Loucy (cell line): ENCODE data around the gene RAB8A.

Experiments used
- H2AFZ ChIP-seq: fragments of 200-600 bp; sonication (generic); 2 replicates; pipeline ENCODE4 v1.6.0; 2016; ENCODE audit warnings: antibody characterized with exemption, mild to moderate bottlenecking, low read length, moderate library complexity
- H3F3A ChIP-seq: fragments of 200-600 bp; 2 replicates; pipeline ENCODE4 v1.6.0; 2016; ENCODE audit warnings: antibody characterized with exemption, low read depth, mild to moderate bottlenecking
- H3K27me3 ChIP-seq: fragments of 200-600 bp; sonication (generic); 2 replicates; pipeline ENCODE4 v1.6.1; 2014; ENCODE audit warnings: low read length, mild to moderate bottlenecking; ENCODE audit not compliant: insufficient read depth, poor library complexity, severe bottlenecking
- H3K36me3 ChIP-seq: fragments of 200-600 bp; sonication (generic); 2 replicates; pipeline ENCODE4 v1.6.1; 2016; ENCODE audit warnings: low read length; ENCODE audit not compliant: insufficient read depth
- H3K4me1 ChIP-seq: fragments of 200-600 bp; sonication (generic); 2 replicates; pipeline ENCODE4 v1.5.1; 2014; ENCODE audit warnings: low read length, mild to moderate bottlenecking; ENCODE audit not compliant: insufficient read depth, poor library complexity, severe bottlenecking
- H3K4me2 ChIP-seq: fragments of 200-600 bp; sonication (generic); 2 replicates; pipeline ENCODE4 v1.6.0; 2014; ENCODE audit warnings: antibody characterized with exemption, low read length, low read depth, mild to moderate bottlenecking; ENCODE audit not compliant: poor library complexity, severe bottlenecking
- H3K4me3 ChIP-seq: fragments of 200-600 bp; sonication (generic); 2 replicates; pipeline ENCODE4 v1.5.1; 2014; ENCODE audit warnings: low read length, mild to moderate bottlenecking, mixed read lengths; ENCODE audit not compliant: poor library complexity, severe bottlenecking
- H3K79me2 ChIP-seq: fragments of 200-600 bp; sonication (generic); 2 replicates; pipeline ENCODE4 v1.6.1; 2014; ENCODE audit warnings: low read length; ENCODE audit not compliant: insufficient read depth
- H3K9ac ChIP-seq: fragments of 200-600 bp; sonication (generic); 2 replicates; pipeline ENCODE4 v1.6.0; 2014; ENCODE audit warnings: mild to moderate bottlenecking, low read depth, low read length, moderate library complexity; ENCODE audit not compliant: poor library complexity, severe bottlenecking
- H3K9me2 ChIP-seq: fragments of 200-600 bp; sonication (generic); replicated peaks from 2 replicates; pipeline ENCODE4 v1.6.1; 2016; ENCODE audit warnings: low read depth, low read length, mixed read lengths
- H3K9me3 ChIP-seq: fragments of 200-600 bp; sonication (generic); 2 replicates; pipeline ENCODE4 v1.6.1; 2014; ENCODE audit warnings: mild to moderate bottlenecking, antibody characterized with exemption, low read length, low read depth; ENCODE audit not compliant: insufficient read depth
- H4K20me1 ChIP-seq: fragments of 200-600 bp; sonication (generic); 2 replicates; pipeline ENCODE4 v1.6.0; 2014; ENCODE audit warnings: antibody characterized with exemption, low read length, mild to moderate bottlenecking; ENCODE audit not compliant: insufficient read depth, poor library complexity, severe bottlenecking
- EZH2phosphoT487 ChIP-seq: fragments of 200-600 bp; IDR thresholded peaks from 2 replicates; pipeline ENCODE4 v1.6.1; 2018; ENCODE audit warnings: antibody characterized with exemption, mild to moderate bottlenecking, moderate library complexity, borderline replicate concordance
- TF ChIP-seq, protein P1 (sequence below): fragments of 200-600 bp; sonication (generic); conservative IDR thresholded peaks from 2 replicates; pipeline ENCODE4 v1.5.1; 2014; ENCODE audit warnings: mild to moderate bottlenecking, antibody characterized with exemption, low read length

RAB8A gene

DNA sequence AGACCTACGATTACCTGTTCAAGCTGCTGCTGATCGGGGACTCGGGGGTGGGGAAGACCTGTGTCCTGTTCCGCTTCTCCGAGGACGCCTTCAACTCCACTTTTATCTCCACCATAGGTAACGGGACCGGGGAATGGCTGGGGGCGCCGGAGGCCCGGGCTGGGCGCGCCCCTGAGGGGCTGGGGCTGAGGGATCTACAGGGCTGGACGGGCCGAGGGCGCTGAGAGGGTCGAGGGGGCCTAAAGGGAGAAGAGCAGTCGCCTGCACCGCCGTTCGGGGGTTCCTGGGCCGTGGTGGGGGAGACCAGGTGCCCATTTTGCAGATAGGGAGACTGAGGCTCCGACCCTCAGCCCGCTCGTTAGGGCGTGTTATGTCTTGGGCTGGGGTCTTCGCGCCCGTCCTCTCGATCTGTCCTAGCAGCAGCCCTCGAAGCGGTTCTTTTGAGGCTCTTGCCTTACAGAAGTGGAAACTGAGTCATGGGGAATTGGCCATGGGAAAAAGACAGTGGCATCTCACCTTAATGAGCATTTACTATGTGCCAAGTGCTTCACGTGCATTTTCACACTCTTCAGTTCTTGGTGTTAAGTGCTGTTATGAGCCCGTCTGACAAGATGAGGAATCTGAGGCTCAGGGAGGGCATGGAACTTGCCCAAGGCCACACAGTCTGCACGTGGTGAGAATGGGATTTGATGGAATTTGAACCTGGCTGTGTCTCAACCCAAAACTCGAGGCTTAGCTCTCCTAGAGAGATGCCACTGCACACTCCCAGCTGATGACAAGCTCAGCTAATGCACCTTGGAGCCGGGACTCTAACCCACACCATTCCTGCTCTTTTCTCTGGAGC, 442 bp downstream of the RAB8A start:
- Histone ChIP-seq H3K79me2 (peaks cover 62% of the 10 kb centered on the region), H3K9me2 (no peaks in the 10 kb centered on the region), H3K4me1 (peaks cover 47% of the 10 kb centered on the region), H3K9me3 (no peaks in the 10 kb centered on the region), H3K4me3 (peak overlapping the region; percentile 91), H3K9ac (peak overlapping the region; percentile 96), H2AFZ (0 out of 2 replicates have a peak overlapping the region, but pooled peaks have one; percentile 50), H3K4me2 (peak overlapping the region; percentile 86), H3K36me3 (no peaks in the 10 kb centered on the region; the same call in 1 of the 2 replicates), H3K27me3 (peaks cover 4% of the 10 kb centered on the region), H3F3A (no peaks in the 10 kb centered on the region), H4K20me1 (peaks cover 37% of the 10 kb centered on the region)
- TF ChIP-seq, protein P1, sequence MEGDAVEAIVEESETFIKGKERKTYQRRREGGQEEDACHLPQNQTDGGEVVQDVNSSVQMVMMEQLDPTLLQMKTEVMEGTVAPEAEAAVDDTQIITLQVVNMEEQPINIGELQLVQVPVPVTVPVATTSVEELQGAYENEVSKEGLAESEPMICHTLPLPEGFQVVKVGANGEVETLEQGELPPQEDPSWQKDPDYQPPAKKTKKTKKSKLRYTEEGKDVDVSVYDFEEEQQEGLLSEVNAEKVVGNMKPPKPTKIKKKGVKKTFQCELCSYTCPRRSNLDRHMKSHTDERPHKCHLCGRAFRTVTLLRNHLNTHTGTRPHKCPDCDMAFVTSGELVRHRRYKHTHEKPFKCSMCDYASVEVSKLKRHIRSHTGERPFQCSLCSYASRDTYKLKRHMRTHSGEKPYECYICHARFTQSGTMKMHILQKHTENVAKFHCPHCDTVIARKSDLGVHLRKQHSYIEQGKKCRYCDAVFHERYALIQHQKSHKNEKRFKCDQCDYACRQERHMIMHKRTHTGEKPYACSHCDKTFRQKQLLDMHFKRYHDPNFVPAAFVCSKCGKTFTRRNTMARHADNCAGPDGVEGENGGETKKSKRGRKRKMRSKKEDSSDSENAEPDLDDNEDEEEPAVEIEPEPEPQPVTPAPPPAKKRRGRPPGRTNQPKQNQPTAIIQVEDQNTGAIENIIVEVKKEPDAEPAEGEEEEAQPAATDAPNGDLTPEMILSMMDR: no peak

DNA sequence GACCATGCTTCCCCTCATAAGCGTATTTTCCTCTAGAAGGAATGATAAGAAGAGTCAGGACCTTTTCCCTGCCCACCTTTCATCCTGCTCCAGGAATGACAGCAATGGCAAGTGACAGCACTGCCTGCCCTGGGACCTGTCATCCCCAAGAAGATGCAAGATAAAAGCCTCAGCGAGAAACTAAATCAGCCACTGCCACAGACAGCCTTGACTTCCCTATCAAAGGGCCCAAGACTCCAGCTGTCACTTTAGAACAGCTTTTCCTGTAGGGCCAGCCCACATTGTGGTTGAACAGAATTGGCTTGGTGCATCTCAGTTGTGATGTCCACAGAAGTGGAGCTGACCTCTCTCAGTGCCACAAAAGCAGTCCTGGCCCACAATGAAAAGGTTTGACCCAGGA, 1.1 kb downstream of the RAB8A start:
- H3K4me3 ChIP-seq: peak overlapping the region; percentile 91
- H3K9ac ChIP-seq: peak overlapping the region; percentile 96
- no peaks in the 10 kb centered on the region for H3K9me2 ChIP-seq
- H3K4me1 ChIP-seq: peaks cover 53% of the 10 kb centered on the region
- no peaks in the 10 kb centered on the region for H3K9me3 ChIP-seq
- peaks cover 37% of the 10 kb centered on the region for H4K20me1 ChIP-seq
- H3K79me2 ChIP-seq: peaks cover 68% of the 10 kb centered on the region
- peaks cover 4% of the 10 kb centered on the region for H3K27me3 ChIP-seq
- H2AFZ ChIP-seq: no peak overlapping the region
- TF ChIP-seq, protein P1: no peak
- TF ChIP-seq EZH2phosphoT487: no peak
- no peaks in the 10 kb centered on the region for H3F3A ChIP-seq
- peak overlapping the region; percentile 86 for H3K4me2 ChIP-seq
- H3K36me3 ChIP-seq: no peaks in the 10 kb centered on the region; the same call in 1 of the 2 replicates

DNA sequence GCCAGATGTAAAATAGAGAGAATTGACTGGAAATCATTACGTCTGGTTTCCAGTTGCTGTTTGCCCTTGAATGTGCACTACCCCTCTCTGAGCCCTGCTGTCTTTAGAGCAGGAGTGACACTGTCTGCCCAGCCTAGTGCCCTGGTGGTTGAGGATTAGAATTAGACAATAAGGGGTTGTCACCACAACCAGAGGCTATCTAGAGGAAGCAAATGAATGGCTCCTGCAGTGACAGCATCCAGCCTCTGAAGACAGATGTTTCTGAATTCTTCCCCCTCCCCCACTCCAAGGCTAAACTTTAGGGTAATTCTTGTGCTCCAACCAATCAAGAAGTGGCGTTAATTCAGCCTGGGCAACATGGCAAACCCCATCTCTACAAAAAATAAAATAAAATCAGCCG, 2.0 kb downstream of the RAB8A start:
- H3K27me3 ChIP-seq: peaks cover 4% of the 10 kb centered on the region
- H3K9me2 ChIP-seq: no peaks in the 10 kb centered on the region
- peaks cover 42% of the 10 kb centered on the region for H4K20me1 ChIP-seq
- peaks cover 9% of the 10 kb centered on the region; the same call in 1 of the 2 replicates for H3K36me3 ChIP-seq
- no peaks in the 10 kb centered on the region for H3K9me3 ChIP-seq
- peaks cover 53% of the 10 kb centered on the region for H3K4me1 ChIP-seq
- peak overlapping the region; percentile 86 for H3K4me2 ChIP-seq
- no peak overlapping the region for H3K9ac ChIP-seq
- TF ChIP-seq EZH2phosphoT487: no peak
- TF ChIP-seq, protein P1: no peak
- no peaks in the 10 kb centered on the region for H3F3A ChIP-seq
- no peak overlapping the region for H2AFZ ChIP-seq
- peak overlapping the region; percentile 91 for H3K4me3 ChIP-seq
- H3K79me2 ChIP-seq: peaks cover 78% of the 10 kb centered on the region
